Measurements from ENCODE around the gene EFNA1.
A peak's percentile ranks its signal among the peaks of the same experiment; 100 is the strongest.

Gene EFNA1

DNA sequence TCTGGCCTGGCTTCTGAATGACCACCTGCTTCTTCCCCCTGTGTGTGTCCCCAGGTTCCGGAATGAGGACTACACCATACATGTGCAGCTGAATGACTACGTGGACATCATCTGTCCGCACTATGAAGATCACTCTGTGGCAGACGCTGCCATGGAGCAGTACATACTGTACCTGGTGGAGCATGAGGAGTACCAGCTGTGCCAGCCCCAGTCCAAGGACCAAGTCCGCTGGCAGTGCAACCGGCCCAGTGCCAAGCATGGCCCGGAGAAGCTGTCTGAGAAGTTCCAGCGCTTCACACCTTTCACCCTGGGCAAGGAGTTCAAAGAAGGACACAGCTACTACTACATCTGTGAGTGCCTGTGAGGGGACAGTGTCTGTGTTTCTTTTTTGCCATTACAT, 3.6 kb downstream of the EFNA1 start:
- DNase-seq (ENCODE audit: insufficient read length, low spot score) (no peak), FAIRE-seq (no peak)
- TF ChIP-seq, protein P1, sequence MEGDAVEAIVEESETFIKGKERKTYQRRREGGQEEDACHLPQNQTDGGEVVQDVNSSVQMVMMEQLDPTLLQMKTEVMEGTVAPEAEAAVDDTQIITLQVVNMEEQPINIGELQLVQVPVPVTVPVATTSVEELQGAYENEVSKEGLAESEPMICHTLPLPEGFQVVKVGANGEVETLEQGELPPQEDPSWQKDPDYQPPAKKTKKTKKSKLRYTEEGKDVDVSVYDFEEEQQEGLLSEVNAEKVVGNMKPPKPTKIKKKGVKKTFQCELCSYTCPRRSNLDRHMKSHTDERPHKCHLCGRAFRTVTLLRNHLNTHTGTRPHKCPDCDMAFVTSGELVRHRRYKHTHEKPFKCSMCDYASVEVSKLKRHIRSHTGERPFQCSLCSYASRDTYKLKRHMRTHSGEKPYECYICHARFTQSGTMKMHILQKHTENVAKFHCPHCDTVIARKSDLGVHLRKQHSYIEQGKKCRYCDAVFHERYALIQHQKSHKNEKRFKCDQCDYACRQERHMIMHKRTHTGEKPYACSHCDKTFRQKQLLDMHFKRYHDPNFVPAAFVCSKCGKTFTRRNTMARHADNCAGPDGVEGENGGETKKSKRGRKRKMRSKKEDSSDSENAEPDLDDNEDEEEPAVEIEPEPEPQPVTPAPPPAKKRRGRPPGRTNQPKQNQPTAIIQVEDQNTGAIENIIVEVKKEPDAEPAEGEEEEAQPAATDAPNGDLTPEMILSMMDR (IDR thresholded peaks at IDR 0.05; ENCODE audit: insufficient read depth, missing control alignments): no peak

DNA sequence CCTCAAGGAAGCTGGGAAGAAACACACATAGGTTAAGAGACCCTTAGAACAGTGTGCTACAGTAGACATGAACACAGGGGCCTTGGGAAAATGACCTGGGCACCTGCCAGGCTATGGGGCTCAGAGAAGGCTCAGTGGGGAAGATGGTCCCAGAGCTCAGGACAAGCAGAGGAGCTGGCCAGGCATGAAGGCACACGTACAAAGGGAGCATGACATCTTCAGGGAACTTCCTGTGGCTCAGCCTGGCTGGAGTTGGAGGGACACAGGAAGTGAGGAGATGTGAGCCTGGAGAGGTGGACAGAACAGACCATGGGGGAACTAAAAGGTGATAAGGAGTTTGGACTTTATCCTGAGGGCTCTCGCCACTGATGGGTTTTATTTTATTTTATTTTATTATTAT, 4.2 kb downstream of the EFNA1 start:
- TF ChIP-seq, protein P1 (IDR thresholded peaks at IDR 0.05; ENCODE audit: insufficient read depth, missing control alignments): no peak
- DNase-seq (ENCODE audit: insufficient read length, low spot score) (no peak), FAIRE-seq (no peak)

DNA sequence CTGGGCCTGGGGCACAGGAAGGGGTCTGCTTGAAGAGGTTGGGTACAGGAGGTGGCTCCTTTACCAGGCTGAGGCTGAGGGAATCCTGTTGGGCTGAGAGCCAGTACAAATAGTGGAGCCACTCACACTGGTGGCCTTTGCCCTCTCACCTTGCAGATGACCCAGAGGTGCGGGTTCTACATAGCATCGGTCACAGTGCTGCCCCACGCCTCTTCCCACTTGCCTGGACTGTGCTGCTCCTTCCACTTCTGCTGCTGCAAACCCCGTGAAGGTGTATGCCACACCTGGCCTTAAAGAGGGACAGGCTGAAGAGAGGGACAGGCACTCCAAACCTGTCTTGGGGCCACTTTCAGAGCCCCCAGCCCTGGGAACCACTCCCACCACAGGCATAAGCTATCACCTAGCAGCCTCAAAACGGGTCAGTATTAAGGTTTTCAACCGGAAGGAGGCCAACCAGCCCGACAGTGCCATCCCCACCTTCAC, 6.2 kb downstream of the EFNA1 start:
- TF ChIP-seq, protein P1 (IDR thresholded peaks at IDR 0.05; ENCODE audit: insufficient read depth, missing control alignments): no peak
- no peak for FAIRE-seq
- DNase-seq (ENCODE audit: insufficient read length, low spot score): no peak

DNA sequence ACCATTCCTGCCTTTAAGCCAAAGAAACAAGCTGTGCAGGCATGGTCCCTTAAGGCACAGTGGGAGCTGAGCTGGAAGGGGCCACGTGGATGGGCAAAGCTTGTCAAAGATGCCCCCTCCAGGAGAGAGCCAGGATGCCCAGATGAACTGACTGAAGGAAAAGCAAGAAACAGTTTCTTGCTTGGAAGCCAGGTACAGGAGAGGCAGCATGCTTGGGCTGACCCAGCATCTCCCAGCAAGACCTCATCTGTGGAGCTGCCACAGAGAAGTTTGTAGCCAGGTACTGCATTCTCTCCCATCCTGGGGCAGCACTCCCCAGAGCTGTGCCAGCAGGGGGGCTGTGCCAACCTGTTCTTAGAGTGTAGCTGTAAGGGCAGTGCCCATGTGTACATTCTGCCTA, 6.6 kb downstream of the EFNA1 start:
- DNase-seq (ENCODE audit: insufficient read length, low spot score): no peak
- FAIRE-seq: no peak
- TF ChIP-seq, protein P1 (IDR thresholded peaks at IDR 0.05; ENCODE audit: insufficient read depth, missing control alignments): no peak

DNA sequence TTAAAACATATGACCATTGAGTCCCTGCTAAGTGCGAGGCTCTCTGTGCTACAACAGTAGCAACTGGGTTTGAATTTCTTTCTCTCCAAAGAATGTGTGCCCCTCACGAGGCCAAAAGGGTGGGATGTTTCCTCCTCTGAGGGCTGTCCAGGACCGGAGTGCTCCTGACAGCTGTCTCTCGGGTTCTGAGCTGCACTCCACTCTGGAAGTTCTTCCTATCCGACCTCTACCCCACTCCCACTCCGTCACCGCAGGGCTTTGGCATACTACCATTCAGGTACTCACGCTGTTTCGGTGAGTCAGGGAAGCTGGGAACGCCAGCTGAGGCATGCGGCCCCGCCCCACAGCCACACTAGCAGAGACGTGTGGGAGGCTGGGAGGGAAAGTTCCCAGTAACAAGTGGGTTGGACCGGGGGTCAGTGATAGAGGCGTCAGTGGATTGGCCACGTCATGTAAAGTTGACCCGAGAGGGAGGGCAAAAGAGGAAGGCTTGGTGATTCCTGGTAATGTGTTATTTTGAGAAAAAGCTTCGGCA, 7.3 kb downstream of the EFNA1 start:
- FAIRE-seq: no peak
- TF ChIP-seq, protein P1 (IDR thresholded peaks at IDR 0.05; ENCODE audit: insufficient read depth, missing control alignments): no peak
- DNase-seq (ENCODE audit: insufficient read length, low spot score): peak; percentile 38

DNA sequence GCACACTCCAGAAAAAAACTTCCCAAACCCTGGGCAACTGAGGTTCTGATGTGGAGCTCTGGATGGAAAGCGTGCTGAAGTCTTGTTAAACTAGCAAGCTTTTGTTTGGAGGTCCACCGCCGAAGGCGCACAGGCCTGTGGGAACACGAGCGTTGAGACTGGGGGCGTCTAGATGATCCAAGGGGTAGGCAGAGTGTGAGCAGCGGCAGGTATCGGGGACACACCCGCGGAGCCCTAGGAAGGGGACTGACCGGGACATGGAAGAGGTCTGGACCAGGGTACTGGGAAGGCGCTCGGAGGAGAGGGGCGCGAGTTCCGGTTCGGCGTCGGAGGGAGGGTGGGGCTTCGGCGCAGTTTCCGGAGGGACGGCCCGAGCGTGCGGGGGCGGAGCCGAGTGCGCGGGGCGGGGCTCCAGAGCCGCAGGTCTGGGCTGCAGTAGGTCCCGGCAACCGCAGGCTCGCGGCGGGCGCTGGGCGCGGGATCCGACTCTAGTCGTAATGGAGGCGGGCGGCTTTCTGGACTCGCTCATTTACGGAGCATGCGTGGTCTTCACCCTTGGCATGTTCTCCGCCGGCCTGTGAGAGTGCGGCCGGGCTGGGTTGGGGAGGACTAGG, 7.8 kb downstream of the EFNA1 start, which contains the start of gene SLC50A1:
TSS of gene SLC50A1 (plus strand) at position 438 of the 614 bp plus-strand sequence. CDS start at position 498, 60 bp downstream.
- no peak for FAIRE-seq
- peak; percentile 99 for DNase-seq (ENCODE audit: insufficient read length, low spot score)
- TF ChIP-seq, protein P1 (IDR thresholded peaks at IDR 0.05; ENCODE audit: insufficient read depth, missing control alignments): no peak

DNA sequence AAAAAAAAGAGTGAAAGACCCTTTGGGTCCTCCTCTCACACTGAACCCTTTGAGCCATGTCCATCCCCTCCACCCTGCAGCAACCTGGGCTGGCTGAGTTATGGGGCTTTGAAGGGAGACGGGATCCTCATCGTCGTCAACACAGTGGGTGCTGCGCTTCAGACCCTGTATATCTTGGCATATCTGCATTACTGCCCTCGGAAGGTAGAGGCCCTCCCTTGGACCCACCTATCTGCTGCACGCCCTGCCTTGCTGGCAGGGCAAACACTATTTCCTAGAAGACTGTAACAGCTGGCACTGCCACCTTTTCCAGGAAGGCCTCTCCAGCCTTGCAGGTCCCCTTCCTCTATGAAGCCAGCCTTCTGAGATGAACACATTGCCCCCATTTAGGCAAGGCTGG, 9.1 kb downstream of the EFNA1 start:
- FAIRE-seq (no peak), DNase-seq (ENCODE audit: insufficient read length, low spot score) (no peak)
- TF ChIP-seq, protein P1 (IDR thresholded peaks at IDR 0.05; ENCODE audit: insufficient read depth, missing control alignments): no peak

Data from D721Med (cell line).